Ishikawa (cell line): ENCODE measurements around the gene FBL.

Source experiments
- CREB1 ChIP-seq: IDR thresholded peaks from 2 replicates; pipeline ENCODE4 v1.6.1; 2012; ENCODE audit warnings: low read depth
- EGR1 ChIP-seq: IDR thresholded peaks from 2 replicates; pipeline ENCODE4 v1.6.1; 2012
- EP300 ChIP-seq: IDR thresholded peaks from 2 replicates; pipeline ENCODE4 v1.6.1; 2012; ENCODE audit warnings: borderline replicate concordance
- MAX ChIP-seq: IDR thresholded peaks from 2 replicates; pipeline ENCODE4 v1.6.1; 2012
- NFIC ChIP-seq: IDR thresholded peaks from 2 replicates; pipeline ENCODE4 v1.6.1; 2012
- RAD21 ChIP-seq: IDR thresholded peaks from 2 replicates; pipeline ENCODE4 v1.6.1; 2012; ENCODE audit warnings: low read depth
- TAF1 ChIP-seq: IDR thresholded peaks from 2 replicates; pipeline ENCODE4 v1.6.1; 2012; ENCODE audit warnings: low read depth, mild to moderate bottlenecking
- TCF12 ChIP-seq: IDR thresholded peaks from 2 replicates; pipeline ENCODE4 v1.6.1; 2012; ENCODE audit warnings: low read depth
- TEAD4 ChIP-seq: IDR thresholded peaks from 2 replicates; pipeline ENCODE4 v1.6.1; 2012

DNA sequence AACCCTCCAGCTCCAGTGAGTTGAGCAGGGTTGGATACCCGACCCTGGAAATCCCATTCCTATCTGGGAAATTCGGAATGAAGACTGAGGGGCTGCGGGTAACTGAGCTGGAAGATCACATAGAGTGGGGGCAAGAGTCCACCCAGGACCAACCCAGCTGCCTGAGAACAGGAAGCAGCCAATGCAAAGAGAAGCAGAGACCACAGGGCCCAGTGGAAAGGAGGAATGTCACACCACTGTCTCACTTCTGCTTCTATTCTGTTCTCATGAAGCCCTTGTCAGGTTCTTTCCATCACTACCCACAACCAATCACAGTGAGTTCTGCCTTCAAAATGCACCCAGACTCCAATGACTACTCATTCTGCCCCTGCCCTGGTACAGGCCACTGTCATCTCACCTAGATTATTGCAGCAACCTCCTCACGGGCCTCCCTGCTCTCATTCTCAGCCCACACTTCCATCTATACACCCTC lies 27.5 kb downstream of the FBL start:
- TF ChIP-seq TAF1 (no peak), NFIC (no peak), RAD21 (no peak), TCF12 (no peak), CREB1 (no peak), EP300 (no peak), MAX (no peak), TEAD4 (no peak), EGR1 (no peak)
